Measurements from ENCODE around the gene TBRG4. TPM values are rescaled to one million over a fixed set of nuclear protein-coding genes. Genes with fewer than 3 reads are reported as not detected.

The TBRG4 gene
- total and polyA plus RNA-seq, 7 experiments from 2014 or later: 55.1 to 143 (median 105) TPM

DNA sequence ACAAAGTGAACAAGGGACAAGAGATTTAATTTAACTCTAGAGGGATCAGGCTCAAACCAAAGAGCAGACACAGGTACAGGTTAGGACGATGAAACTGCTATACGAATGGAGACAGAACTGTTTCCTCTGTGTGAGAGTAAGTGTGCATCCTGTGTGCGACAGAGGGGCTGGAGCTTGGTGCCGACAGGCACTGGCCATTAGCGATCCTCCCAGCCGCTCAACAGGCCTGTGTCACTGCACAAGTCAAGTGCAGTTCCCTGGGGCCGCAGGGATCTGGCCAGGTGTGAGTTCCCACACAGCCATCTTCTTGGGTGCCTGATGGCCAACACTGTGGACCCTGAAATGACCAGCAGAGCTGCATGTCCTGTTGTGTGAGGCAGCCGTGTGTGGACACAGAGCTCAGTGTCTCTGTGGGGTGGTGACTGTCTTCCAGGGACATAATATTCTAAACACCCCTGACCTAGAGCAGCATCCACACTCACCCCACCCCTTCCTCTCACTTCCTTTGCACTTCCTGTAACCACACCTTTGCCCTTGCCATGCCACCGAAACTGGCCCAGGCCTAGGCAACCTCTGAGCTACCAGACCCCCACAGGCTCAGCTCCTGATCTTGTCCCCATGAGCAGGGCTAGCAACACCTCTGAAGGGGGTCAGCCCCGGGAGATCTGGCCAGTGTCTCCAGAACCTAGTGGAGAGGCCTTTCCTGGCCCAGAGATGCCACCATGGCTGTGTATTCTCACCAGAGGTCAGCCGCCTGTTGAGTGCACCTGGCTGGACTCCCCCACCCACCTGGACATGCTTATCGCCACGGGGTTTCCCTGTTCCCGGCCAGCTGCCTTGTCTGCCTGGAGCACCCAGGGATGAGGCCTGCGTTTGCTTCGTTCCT, 11.7 kb upstream of the TBRG4 start:
- H3K4me3 ChIP-seq (ENCODE audit: low read length): peak overlapping the region; percentile 28
- CTCF ChIA-PET: interaction anchor here (0.6 to 3.3 kb wide), 4 partner anchors 12 to 546 kb away, joined by 3 to 13 read pairs (median 4); no protein-coding TSS in a partner anchor
- peaks cover 14 to 17% of the 10 kb centered on the region in 2 donors for H3K4me1 ChIP-seq (ENCODE audit: control insufficient read depth in 2 of 2, insufficient read depth in 2 of 2, low read length in 2 of 2)
- peak; percentile 36 for ATAC-seq
- H3K27ac Mint-ChIP-seq: peak overlapping the region; percentile 14 to 95 (median 75)
- H3K27me3 ChIP-seq (ENCODE audit: control insufficient read depth in 2 of 2, insufficient read depth in 2 of 2, low read length in 2 of 2): peaks cover 0 to 3% of the 10 kb centered on the region in 2 donors
- no peaks in the 10 kb centered on the region for H3K9me3 ChIP-seq (ENCODE audit: control insufficient read depth in 2 of 3, low read length in 3 of 3)
- H3K27me3 Mint-ChIP-seq: peaks cover 0 to 5% (median 0%) of the 10 kb centered on the region in 5 donors
- H3K9me3 Mint-ChIP-seq: no peaks in the 10 kb centered on the region
- peaks cover 0 to 1% (median 0%) of the 10 kb centered on the region in 5 donors for H3K36me3 Mint-ChIP-seq
- H3K4me1 Mint-ChIP-seq: peaks cover 8 to 20% (median 16%) of the 10 kb centered on the region in 7 donors
- peak overlapping the region in 9 of 10 donors; percentile 32 to 84 (median 65) for H3K4me3 Mint-ChIP-seq
- peak in 1 of 9 donors; percentile 7 for DNase-seq
- intact Hi-C loops (cut with micrococcal nuclease): no loop called here
- POLR2A ChIA-PET: interaction anchor here (0.8 to 2.7 kb wide), 3 partner anchors 10 to 238 kb away, joined by 3 to 14 read pairs (median 3); partner anchors contain the start of genes PURB and TBRG4
- H3K36me3 ChIP-seq (ENCODE audit: control insufficient read depth in 2 of 3, insufficient read depth in 3 of 3, low read length in 3 of 3): no peaks in the 10 kb centered on the region
- H3K27ac ChIP-seq (ENCODE audit: low read depth, low read length): peak overlapping the region; percentile 28

- peak overlapping the region in 1 of 9 donors; percentile 3 for H3K27ac Mint-ChIP-seq
- Histone ChIP-seq H3K27me3 (ENCODE audit: control insufficient read depth in 2 of 2, insufficient read depth in 2 of 2, low read length in 2 of 2) (peaks cover 0 to 3% of the 10 kb centered on the region in 2 donors), H3K4me3 (ENCODE audit: low read length) (no peak overlapping the region), H3K9me3 (ENCODE audit: control insufficient read depth in 2 of 3, low read length in 3 of 3) (no peaks in the 10 kb centered on the region), H3K27ac (ENCODE audit: low read depth, low read length) (no peak overlapping the region), H3K36me3 (ENCODE audit: control insufficient read depth in 2 of 3, insufficient read depth in 3 of 3, low read length in 3 of 3) (no peaks in the 10 kb centered on the region), H3K4me1 (ENCODE audit: control insufficient read depth in 2 of 2, insufficient read depth in 2 of 2, low read length in 2 of 2) (peaks cover 14 to 17% of the 10 kb centered on the region in 2 donors)
- H3K4me3 Mint-ChIP-seq: no peak overlapping the region
- H3K9me3 Mint-ChIP-seq: no peaks in the 10 kb centered on the region
- peaks cover 8 to 21% (median 16%) of the 10 kb centered on the region in 7 donors for H3K4me1 Mint-ChIP-seq
- POLR2A ChIA-PET: no interaction called here
- intact Hi-C loops (cut with micrococcal nuclease): loop anchor here in 1 of 2 donors (10.0 kb wide), 1 partner anchor 1035 kb away; the partner anchor contains the start of gene POLM
- CTCF ChIA-PET: no interaction called here
- H3K36me3 Mint-ChIP-seq: peaks cover 0 to 1% (median 0%) of the 10 kb centered on the region in 5 donors
- DNase-seq (no peak), ATAC-seq (no peak)
- peaks cover 0 to 12% (median 3%) of the 10 kb centered on the region in 5 donors for H3K27me3 Mint-ChIP-seq
Observed at GRCh38 chr7:45119550-45119949, 8.1 kb upstream of the TBRG4 start.

- no peak overlapping the region for H3K27ac ChIP-seq (ENCODE audit: low read depth, low read length)
- Mint-ChIP-seq H3K27ac (no peak overlapping the region), H3K27me3 (peaks cover 0 to 17% (median 3%) of the 10 kb centered on the region in 5 donors), H3K36me3 (peaks cover 0 to 1% (median 0%) of the 10 kb centered on the region in 5 donors), H3K4me1 (peaks cover 8 to 21% (median 16%) of the 10 kb centered on the region in 7 donors), H3K4me3 (no peak overlapping the region), H3K9me3 (no peaks in the 10 kb centered on the region)
- H3K36me3 ChIP-seq (ENCODE audit: control insufficient read depth in 2 of 3, insufficient read depth in 3 of 3, low read length in 3 of 3): no peaks in the 10 kb centered on the region
- no peak for ATAC-seq
- H3K4me3 ChIP-seq (ENCODE audit: low read length): no peak overlapping the region
- no peak for DNase-seq
- H3K27me3 ChIP-seq (ENCODE audit: control insufficient read depth in 2 of 2, insufficient read depth in 2 of 2, low read length in 2 of 2): peaks cover 0 to 3% of the 10 kb centered on the region in 2 donors
- H3K4me1 ChIP-seq (ENCODE audit: control insufficient read depth in 2 of 2, insufficient read depth in 2 of 2, low read length in 2 of 2): peaks cover 14 to 17% of the 10 kb centered on the region in 2 donors
- POLR2A ChIA-PET: no interaction called here
- intact Hi-C loops (cut with micrococcal nuclease): loop anchor here in 1 of 2 donors (10.0 kb wide), 1 partner anchor 1034 kb away; the partner anchor contains the start of gene POLM
- H3K9me3 ChIP-seq (ENCODE audit: control insufficient read depth in 2 of 3, low read length in 3 of 3): no peaks in the 10 kb centered on the region
- CTCF ChIA-PET: no interaction called here
Observed at GRCh38 chr7:45118889-45119331, 7.4 kb upstream of the TBRG4 start.

DNA sequence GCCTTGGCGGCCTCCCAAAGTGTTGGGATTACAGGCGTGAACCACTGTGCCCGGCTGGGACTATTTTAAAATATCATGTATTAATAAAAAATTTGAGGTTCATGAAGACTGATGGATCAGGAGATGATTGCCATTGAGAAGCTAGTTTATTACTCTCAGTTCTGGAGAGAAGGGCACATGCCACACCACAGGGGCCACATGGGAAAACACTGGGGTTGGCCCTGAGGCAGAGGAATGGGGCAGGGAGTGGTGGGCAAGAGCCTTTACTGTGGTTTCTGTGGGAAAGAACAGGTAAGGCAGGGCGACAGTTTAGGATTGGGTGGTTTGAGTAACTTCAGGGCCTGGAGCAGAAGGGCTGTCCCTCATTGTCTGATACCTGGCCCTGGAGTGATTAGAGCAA, 6.8 kb upstream of the TBRG4 start:
- no peak overlapping the region for H3K27ac Mint-ChIP-seq
- ChIA-PET CTCF (interaction anchor here (0.7 kb wide), 1 partner anchor 14 kb away, joined by 3 read pairs; no protein-coding TSS in a partner anchor), POLR2A (no interaction called here)
- DNase-seq (no peak), ATAC-seq (no peak)
- H3K9me3 Mint-ChIP-seq: no peaks in the 10 kb centered on the region
- Histone ChIP-seq H3K27me3 (ENCODE audit: control insufficient read depth in 2 of 2, insufficient read depth in 2 of 2, low read length in 2 of 2) (peaks cover 0 to 3% of the 10 kb centered on the region in 2 donors), H3K9me3 (ENCODE audit: control insufficient read depth in 2 of 3, low read length in 3 of 3) (no peaks in the 10 kb centered on the region), H3K4me3 (ENCODE audit: low read length) (no peak overlapping the region), H3K36me3 (ENCODE audit: control insufficient read depth in 2 of 3, insufficient read depth in 3 of 3, low read length in 3 of 3) (no peaks in the 10 kb centered on the region), H3K4me1 (ENCODE audit: control insufficient read depth in 2 of 2, insufficient read depth in 2 of 2, low read length in 2 of 2) (peaks cover 8 to 12% of the 10 kb centered on the region in 2 donors), H3K27ac (ENCODE audit: low read depth, low read length) (no peak overlapping the region)
- peaks cover 2 to 17% (median 10%) of the 10 kb centered on the region in 7 donors for H3K4me1 Mint-ChIP-seq
- intact Hi-C loops (cut with micrococcal nuclease): loop anchor here in 1 of 2 donors (10.0 kb wide), 1 partner anchor 1033 kb away; the partner anchor contains the start of gene POLM
- no peak overlapping the region for H3K4me3 Mint-ChIP-seq
- peaks cover 0 to 20% (median 3%) of the 10 kb centered on the region in 5 donors for H3K27me3 Mint-ChIP-seq
- H3K36me3 Mint-ChIP-seq: peaks cover 0 to under 1% (median 0%) of the 10 kb centered on the region in 5 donors

GRCh38 chr7:45117582-45117981, 6.1 kb upstream of the TBRG4 start:
- Mint-ChIP-seq H3K9me3 (no peaks in the 10 kb centered on the region), H3K27me3 (peaks cover 0 to 27% (median 3%) of the 10 kb centered on the region in 5 donors), H3K27ac (no peak overlapping the region), H3K4me3 (no peak overlapping the region), H3K4me1 (peaks cover 0 to 11% (median 9%) of the 10 kb centered on the region in 7 donors), H3K36me3 (no peaks in the 10 kb centered on the region)
- ChIA-PET CTCF (interaction anchor here (0.7 kb wide), 1 partner anchor 13 kb away, joined by 3 read pairs; no protein-coding TSS in a partner anchor), POLR2A (no interaction called here)
- intact Hi-C loops (cut with micrococcal nuclease): loop anchor here in 1 of 2 donors (10.0 kb wide), 1 partner anchor 1033 kb away; the partner anchor contains the start of gene POLM
- no peak overlapping the region for H3K4me3 ChIP-seq (ENCODE audit: low read length)
- H3K9me3 ChIP-seq (ENCODE audit: control insufficient read depth in 2 of 3, low read length in 3 of 3): no peaks in the 10 kb centered on the region
- no peak for DNase-seq
- H3K4me1 ChIP-seq (ENCODE audit: control insufficient read depth in 2 of 2, insufficient read depth in 2 of 2, low read length in 2 of 2): peaks cover under 1 to 5% of the 10 kb centered on the region in 2 donors
- peaks cover 0 to 3% of the 10 kb centered on the region in 2 donors for H3K27me3 ChIP-seq (ENCODE audit: control insufficient read depth in 2 of 2, insufficient read depth in 2 of 2, low read length in 2 of 2)
- no peak for ATAC-seq
- no peaks in the 10 kb centered on the region for H3K36me3 ChIP-seq (ENCODE audit: control insufficient read depth in 2 of 3, insufficient read depth in 3 of 3, low read length in 3 of 3)
- H3K27ac ChIP-seq (ENCODE audit: low read depth, low read length): no peak overlapping the region

DNA sequence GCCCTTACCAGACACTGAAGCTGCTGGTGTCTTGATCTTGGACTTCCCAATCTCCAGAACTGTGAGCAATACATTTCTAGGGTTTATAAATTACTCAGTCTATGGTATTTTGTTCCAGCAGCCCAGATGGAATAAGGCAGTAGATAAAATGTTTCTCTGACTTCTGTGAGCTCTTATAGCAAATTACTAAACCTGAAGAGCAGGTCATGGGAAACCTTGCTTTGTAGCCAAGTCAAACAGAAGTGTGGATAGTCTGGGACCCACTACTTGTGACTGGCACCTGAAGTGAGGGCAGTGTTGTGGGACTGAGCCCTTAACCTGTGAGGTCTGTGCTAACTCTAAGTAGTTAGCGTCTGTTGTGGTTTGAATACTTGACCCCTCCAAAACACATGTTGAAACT, 4.6 kb upstream of the TBRG4 start:
- CTCF ChIA-PET: no interaction called here
- Histone ChIP-seq H3K27ac (ENCODE audit: low read depth, low read length) (no peak overlapping the region), H3K9me3 (ENCODE audit: control insufficient read depth in 2 of 3, low read length in 3 of 3) (no peaks in the 10 kb centered on the region), H3K4me1 (ENCODE audit: control insufficient read depth in 2 of 2, insufficient read depth in 2 of 2, low read length in 2 of 2) (peaks cover 2 to 6% of the 10 kb centered on the region in 2 donors), H3K36me3 (ENCODE audit: control insufficient read depth in 2 of 3, insufficient read depth in 3 of 3, low read length in 3 of 3) (no peaks in the 10 kb centered on the region), H3K27me3 (ENCODE audit: control insufficient read depth in 2 of 2, insufficient read depth in 2 of 2, low read length in 2 of 2) (peaks cover 0 to 3% of the 10 kb centered on the region in 2 donors), H3K4me3 (ENCODE audit: low read length) (no peak overlapping the region)
- DNase-seq (no peak), ATAC-seq (no peak)
- peaks cover 0 to 4% (median 0%) of the 10 kb centered on the region in 11 donors for H3K9me3 Mint-ChIP-seq
- H3K4me1 Mint-ChIP-seq: peaks cover 7 to 17% (median 16%) of the 10 kb centered on the region in 7 donors
- H3K27ac Mint-ChIP-seq: no peak overlapping the region
- H3K36me3 Mint-ChIP-seq: peaks cover 0 to 6% (median 0%) of the 10 kb centered on the region in 5 donors
- intact Hi-C loops (cut with micrococcal nuclease): loop anchor here in 1 of 2 donors (10.0 kb wide), 1 partner anchor 1031 kb away; the partner anchor contains the start of gene POLM
- no peak overlapping the region for H3K4me3 Mint-ChIP-seq
- peaks cover 0 to 34% (median 3%) of the 10 kb centered on the region in 5 donors for H3K27me3 Mint-ChIP-seq
- POLR2A ChIA-PET: no interaction called here

All from naive thymus-derived CD4-positive, alpha-beta T cell (primary cell).